HG02870 (cell line): ENCODE measurements around the gene UTP20.

Experiments
- ATAC-seq: cut with Tn5 transposase; IDR thresholded peaks from one replicate; pipeline ENCODE4 v1.9.1; 2021; ENCODE audit warnings: mild to moderate bottlenecking, moderate library complexity; ENCODE audit not compliant: unreplicated experiment

Gene UTP20

DNA sequence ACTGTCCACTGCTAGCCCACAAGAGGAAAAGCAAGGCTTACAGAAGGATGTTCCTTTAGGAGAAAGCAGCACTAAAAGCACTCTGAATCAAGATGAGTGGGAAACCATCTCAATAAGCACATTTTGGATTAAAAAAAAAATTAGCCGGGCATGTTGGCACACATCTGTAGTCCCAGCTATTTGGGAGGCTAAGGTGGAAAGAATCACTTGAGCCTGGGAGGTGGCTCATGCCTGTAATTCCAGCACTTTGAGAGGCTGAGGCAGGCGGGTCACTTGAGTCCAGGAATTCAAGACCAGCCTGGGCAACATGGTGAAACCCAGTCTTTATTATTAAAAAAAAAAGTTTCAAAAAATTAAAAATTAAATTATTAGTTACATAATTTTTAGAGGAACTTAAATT is 144.7 kb downstream of the UTP20 start:
- no peak for ATAC-seq

GRCh38 chr12:101430456-101430855 is 150.6 kb downstream of the UTP20 start:
- no peak for ATAC-seq

GRCh38 chr12:101436136-101436535 is 156.2 kb downstream of the UTP20 start:
- no peak for ATAC-seq
